Measurements from ENCODE around the gene XK. TPM values are rescaled to one million over a fixed set of nuclear protein-coding genes. Genes with fewer than 3 reads are reported as not detected.

Gene XK
- total and polyA plus RNA-seq, 10 of the 15 experiments (the other 5 are each of a cell fraction or from before 2014, with no cell fraction given) = not detected

- TF ChIP-seq JUNB (IDR thresholded peaks at IDR 0.05) = no peak
- TF ChIP-seq KLF5 (IDR thresholded peaks at IDR 0.05; ENCODE audit: partially characterized antibody) = no peak
- TF ChIP-seq TARDBP (IDR thresholded peaks at IDR 0.05; ENCODE audit: borderline replicate concordance) = no peak
- TF ChIP-seq RCOR1 (conservative IDR thresholded peaks at IDR 0.05; ENCODE audit: low read depth, low read length) = no peak
- no peak for TF ChIP-seq ELK1 (IDR thresholded peaks at IDR 0.05; ENCODE audit: low read depth, low read length)
- no peak for TF ChIP-seq SP1 (IDR thresholded peaks at IDR 0.05; ENCODE audit: low read depth, low read length)
- no peak for TF ChIP-seq GABPA (IDR thresholded peaks at IDR 0.05; ENCODE audit: low read depth)
- TF ChIP-seq RAD21 (IDR thresholded peaks at IDR 0.05; ENCODE audit: insufficient read depth, low read depth, low read length) = no peak
- no peak for TF ChIP-seq LARP7 (IDR thresholded peaks at IDR 0.05)
- TF ChIP-seq EED (IDR thresholded peaks at IDR 0.05; ENCODE audit: low read depth) = no peak
- no peak for TF ChIP-seq CBX3 (IDR thresholded peaks at IDR 0.05; ENCODE audit: borderline replicate concordance, low read depth)
- no peak for TF ChIP-seq USF2 (IDR thresholded peaks at IDR 0.05; ENCODE audit: borderline replicate concordance, low read depth, low read length)
- TF ChIP-seq JUND (IDR thresholded peaks at IDR 0.05; ENCODE audit: low read depth, low read length) = no peak
These were observed 40.8 kb downstream of the XK start (continued) for GRCh38 chrX:37726346-37726745.
